ENCODE results near the gene EP400.

GRCh38 chr12:131905630-131906091 is 44.1 kb upstream of the EP400 start:
- TF ChIP-seq, protein P1, sequence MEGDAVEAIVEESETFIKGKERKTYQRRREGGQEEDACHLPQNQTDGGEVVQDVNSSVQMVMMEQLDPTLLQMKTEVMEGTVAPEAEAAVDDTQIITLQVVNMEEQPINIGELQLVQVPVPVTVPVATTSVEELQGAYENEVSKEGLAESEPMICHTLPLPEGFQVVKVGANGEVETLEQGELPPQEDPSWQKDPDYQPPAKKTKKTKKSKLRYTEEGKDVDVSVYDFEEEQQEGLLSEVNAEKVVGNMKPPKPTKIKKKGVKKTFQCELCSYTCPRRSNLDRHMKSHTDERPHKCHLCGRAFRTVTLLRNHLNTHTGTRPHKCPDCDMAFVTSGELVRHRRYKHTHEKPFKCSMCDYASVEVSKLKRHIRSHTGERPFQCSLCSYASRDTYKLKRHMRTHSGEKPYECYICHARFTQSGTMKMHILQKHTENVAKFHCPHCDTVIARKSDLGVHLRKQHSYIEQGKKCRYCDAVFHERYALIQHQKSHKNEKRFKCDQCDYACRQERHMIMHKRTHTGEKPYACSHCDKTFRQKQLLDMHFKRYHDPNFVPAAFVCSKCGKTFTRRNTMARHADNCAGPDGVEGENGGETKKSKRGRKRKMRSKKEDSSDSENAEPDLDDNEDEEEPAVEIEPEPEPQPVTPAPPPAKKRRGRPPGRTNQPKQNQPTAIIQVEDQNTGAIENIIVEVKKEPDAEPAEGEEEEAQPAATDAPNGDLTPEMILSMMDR (IDR thresholded peaks at IDR 0.05; ENCODE audit: low read length): no peak
- no peak for TF ChIP-seq EZH2 (IDR thresholded peaks at IDR 0.05; ENCODE audit: borderline replicate concordance, low read length)
